Stimulated activated CD4-positive, alpha-beta T cell treated with anti-CD3 and anti-CD28 coated beads, Interleukin-15, amount 100 ng/mL, for 1 hour (primary cell): ENCODE results near the gene MBD3L5.
"Not testable (repeated sequence)": the region's sequence is repeated elsewhere in the genome, so short reads cannot be mapped to it uniquely, and the experiment has no call there.

Source experiments
- DNase-seq, 2 donors: peaks; one replicate each; pipeline ENCODE4 v3.0.0-alpha.2; 2020; ENCODE audit warnings: low read depth in 1 of 2, low spot score in 1 of 2

MBD3L5 gene

GRCh38 chr19:7051421-7051820 is 21.0 kb downstream of the MBD3L5 start:
- DNase-seq: not testable (repeated sequence)

- not testable (repeated sequence) for DNase-seq
These were observed 22.5 kb downstream of the MBD3L5 start for GRCh38 chr19:7052896-7053295.

- DNase-seq: not testable (repeated sequence)
These were observed 24.4 kb downstream of the MBD3L5 start for GRCh38 chr19:7054635-7055368.

DNA sequence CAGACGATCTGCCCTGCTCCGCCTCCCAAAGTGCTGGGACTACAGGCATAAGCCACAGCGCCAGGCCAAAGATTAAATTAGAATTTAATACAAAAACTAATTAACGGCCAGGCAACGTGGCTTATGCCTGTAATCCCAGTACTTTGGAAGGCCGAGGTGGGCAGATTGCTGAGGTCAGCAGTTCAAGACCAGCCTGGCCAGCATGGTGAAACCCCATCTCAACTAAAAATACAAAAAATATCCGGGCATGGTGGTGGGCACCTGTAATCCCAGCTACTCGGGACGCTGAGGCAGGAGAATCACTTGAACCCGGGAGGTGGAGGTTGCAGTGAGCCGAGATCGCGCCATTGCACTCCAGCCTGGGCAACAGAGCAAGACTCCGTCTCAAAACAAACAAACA is 25.3 kb downstream of the MBD3L5 start:
- DNase-seq: not testable (repeated sequence)

DNA sequence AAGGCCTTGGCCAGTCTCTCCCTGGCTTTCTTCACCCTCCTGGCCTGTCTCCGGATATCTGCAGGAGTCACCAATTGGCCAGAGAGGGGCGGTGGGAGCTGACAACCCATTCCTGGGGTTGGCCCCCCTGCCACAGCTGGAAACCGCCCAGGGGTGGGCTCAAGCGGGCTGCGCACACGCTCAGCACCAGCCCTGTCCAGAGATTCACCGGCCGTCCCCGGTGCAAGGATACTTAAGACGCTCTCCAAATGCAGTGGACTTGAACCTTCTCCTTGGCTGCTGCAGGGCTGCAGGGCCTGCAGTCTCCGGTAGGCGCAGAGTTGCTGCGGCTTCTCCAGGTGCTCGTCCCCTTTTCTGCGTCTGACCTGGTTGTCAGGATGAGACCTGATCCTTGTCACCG is 26.0 kb downstream of the MBD3L5 start:
- not testable (repeated sequence) for DNase-seq

DNA sequence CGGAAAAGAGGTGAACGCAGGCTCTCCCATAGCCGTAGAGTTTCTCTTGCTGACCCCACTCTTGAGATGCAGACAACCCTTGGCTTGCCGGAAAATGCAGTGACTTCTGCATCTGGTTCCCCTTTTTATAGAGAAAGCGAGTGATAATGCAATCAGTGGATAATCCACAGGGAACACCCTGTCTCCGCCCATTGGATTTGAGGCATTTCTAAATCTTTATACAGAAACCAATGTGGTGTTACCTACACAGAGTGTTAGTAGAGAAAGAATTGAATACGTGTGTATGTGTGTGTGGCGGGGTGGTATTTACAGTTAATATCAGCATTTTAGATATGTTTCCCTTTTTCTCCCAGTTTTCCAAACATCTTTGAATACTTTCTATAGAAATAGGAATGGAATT is 28.2 kb downstream of the MBD3L5 start, which contains the start of gene MBD3L3:
Gene MBD3L3 (minus strand): TSS at position 101 of the 400 bp plus-strand sequence. CDS start 71 bp downstream, at position 30.
- not testable (repeated sequence) for DNase-seq

DNA sequence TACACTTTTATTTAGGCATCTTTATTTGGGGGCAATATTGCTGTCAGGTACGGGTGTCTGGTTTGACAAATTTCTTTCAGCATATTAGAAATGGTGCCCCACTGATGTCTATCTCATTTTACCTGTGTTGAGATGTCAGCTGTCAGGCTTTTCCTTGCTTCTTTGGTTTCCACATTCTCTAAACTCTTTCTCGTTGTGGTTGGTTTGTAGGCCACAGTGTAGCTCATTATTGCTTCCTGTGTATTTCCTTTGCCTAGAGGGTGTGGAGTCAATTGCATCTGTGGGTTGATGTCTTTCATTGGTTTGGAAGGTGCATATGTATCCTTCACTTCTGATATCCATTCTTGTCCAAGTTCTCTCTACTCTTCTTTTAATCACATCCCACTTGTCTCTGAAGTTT is 29.6 kb downstream of the MBD3L5 start:
- not testable (repeated sequence) for DNase-seq

GRCh38 chr19:7063339-7063738 is 33.0 kb downstream of the MBD3L5 start:
- DNase-seq: no peak

DNA sequence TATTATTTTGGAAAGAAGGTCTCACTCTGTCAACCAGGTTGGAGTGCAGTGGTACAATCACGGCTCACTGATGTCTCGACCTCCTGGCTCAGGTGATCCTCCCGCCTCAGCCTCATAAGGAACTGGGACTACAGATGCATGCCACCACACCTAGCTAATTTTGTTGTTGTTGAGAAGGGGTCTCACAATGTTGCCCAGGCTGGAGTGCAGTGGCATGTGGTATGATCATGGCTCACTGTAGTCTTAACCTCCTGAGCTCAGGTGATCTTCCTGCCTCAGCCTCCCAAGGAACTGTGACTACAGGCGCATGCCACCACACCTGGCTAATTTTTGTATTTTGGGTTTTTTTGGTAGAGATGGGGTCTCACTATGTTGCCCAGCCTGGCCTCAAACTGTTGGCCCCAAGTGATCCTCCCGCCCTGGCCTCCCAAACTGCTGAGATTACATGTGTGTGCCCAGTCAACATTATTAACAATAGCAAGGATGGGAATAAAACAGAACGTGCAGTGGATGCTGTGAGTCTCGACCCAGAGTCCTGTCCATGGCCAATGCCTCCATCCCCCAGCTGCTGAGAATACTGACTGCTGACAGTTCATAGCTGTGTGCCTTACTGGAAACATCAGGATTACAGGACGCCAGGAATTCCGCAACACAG is 33.5 kb downstream of the MBD3L5 start:
- DNase-seq: no peak

DNA sequence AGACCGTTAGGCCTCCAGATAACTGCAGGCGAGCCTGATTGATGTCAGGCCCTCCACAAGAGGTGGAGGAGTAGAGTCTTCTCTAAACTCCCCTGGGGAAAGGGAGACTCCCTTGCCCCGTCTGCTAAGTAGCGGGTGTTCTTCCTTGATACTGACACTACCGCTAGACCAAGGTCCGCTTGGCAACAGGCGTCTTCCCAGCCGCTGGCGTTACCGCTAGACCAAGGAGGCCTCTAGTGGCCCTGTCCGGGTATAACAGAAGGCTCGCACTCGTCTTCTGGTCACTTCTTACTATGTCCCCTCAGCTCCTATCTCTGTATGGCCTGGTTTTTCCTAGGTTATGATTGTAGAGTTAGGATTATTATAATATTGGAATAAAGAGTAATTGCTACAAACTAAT is 36.7 kb downstream of the MBD3L5 start:
- DNase-seq: not testable (repeated sequence)

DNA sequence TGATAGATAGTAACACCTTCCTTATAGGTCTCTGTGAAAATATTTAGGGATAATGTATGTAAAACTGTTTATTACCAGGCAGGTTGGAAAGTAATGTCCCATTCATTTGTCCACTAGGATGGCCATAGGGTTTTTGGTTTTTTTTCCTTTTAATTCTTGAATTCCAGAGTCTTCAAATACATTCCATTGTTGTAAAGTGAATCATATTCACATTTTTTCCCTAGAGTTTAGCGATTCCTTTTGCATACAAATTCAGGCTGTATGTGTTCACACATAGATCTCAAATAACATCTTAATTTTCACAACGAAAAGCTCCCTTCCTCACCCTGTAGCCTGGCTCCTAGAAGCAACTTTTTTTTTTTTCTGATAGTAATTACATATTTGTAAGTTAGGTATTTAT is 37.3 kb downstream of the MBD3L5 start:
- no peak for DNase-seq

- DNase-seq: no peak
These were observed 38.2 kb downstream of the MBD3L5 start for GRCh38 chr19:7068599-7068998.

- DNase-seq: peak; percentile 96 to 98
These were observed 38.9 kb downstream of the MBD3L5 start, which contains the start of gene ZNF557 for GRCh38 chr19:7069042-7069903. Gene ZNF557 (plus strand): TSS chr19:7069703. CDS start chr19:7075075, 5,372 bp downstream.

DNA sequence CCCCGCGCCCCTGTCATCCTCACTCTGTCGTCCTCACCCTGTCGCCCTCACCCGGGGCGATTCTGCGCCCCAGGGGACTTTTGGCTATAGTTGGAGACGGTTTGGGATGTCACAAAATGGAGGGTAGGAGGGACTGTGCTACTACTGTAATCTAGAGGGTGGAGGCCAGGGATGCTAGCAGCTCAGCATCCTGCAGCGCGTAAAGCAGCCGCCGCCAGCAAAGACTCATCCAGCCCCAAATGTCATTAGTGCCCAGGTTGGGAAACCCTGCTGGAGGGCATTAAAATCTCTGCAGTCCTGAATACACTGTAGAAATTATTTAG is 39.5 kb downstream of the MBD3L5 start:
- no peak for DNase-seq

DNA sequence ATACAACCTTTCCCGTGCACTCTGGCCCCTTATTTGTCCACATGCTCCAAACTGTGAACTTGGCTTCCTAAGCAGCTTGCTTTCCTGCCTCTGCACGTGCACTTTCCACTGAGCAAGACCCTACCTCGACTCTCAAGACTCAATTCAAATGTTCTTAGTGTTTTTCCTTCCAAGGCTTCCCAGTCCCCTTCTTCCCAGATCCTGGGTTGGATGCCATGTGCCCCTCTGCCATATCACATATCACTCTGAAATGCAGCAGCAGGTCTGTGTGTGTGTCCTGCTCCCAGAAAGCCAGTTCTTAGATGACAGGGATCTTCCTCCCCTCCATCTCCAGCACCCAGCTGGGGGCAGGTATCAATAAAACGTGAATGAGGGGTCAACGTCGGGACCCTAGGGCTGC is 42.2 kb downstream of the MBD3L5 start:
- DNase-seq: no peak

GRCh38 chr19:7074705-7075282 is 44.4 kb downstream of the MBD3L5 start:
- DNase-seq: no peak

DNA sequence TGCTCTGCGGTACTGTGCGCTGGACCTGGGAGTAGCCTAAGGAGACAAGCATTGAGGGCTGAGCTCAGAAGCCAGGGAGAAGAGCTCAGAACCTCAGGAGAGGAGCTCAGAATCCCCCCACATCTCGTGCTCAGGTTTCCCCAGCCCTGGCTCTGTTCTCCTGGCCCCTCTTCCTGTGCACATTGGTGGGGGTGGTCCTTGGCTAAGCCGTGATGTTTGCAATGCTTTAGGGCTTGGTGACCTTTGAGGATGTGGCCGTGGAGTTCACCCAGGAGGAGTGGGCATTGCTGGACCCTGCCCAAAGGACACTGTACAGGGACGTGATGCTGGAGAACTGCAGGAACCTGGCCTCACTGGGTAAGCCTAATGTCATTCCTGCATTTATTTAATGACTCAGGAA is 45.8 kb downstream of the MBD3L5 start:
- no peak for DNase-seq

GRCh38 chr19:7078008-7078407 is 47.6 kb downstream of the MBD3L5 start:
- DNase-seq: no peak
